Kidney (tissue), 14 donors: ENCODE measurements around the gene GALNT6. TPM values are rescaled to one million over a fixed set of nuclear protein-coding genes. Genes with fewer than 3 reads are reported as not detected.

ENCODE experiments used
- DNase-seq, 5 donors: peaks; one replicate each; pipeline ENCODE4 v3.0.0-alpha.2; 2013 to 2020
- FAIRE-seq: peaks from 2 replicates; lab custom pipeline; 2012; peaks lifted over from hg19 to GRCh38; lab: Jason Lieb, UNC
- H3K27ac ChIP-seq, 2 donors: one replicate each; pipeline ENCODE4 v1.7.0; 2013; ENCODE audit warnings: low read depth in 2 of 2, low read length in 2 of 2, inconsistent platforms in 1 of 2
- H3K27me3 ChIP-seq: one replicate; pipeline ENCODE4 v1.7.1; 2013; ENCODE audit warnings: low read length, inconsistent platforms; ENCODE audit not compliant: control insufficient read depth, insufficient read depth
- H3K36me3 ChIP-seq, 3 donors: one replicate each; pipeline versions ENCODE4 v1.7.0 to v1.7.1; 2013; ENCODE audit warnings: low read length in 3 of 3, control low read depth in 1 of 3, inconsistent platforms in 1 of 3; ENCODE audit not compliant: insufficient read depth in 3 of 3, control insufficient read depth in 2 of 3
- H3K4me1 ChIP-seq, 3 donors: one replicate each; pipeline versions ENCODE4 v1.7.0 to v1.7.1; 2013; ENCODE audit warnings: low read length in 3 of 3, inconsistent platforms in 1 of 3, low read depth in 1 of 3; ENCODE audit not compliant: control insufficient read depth in 2 of 3, insufficient read depth in 2 of 3
- H3K4me3 ChIP-seq, 3 donors: one replicate each; pipeline versions ENCODE4 v1.7.0 to v1.8.1; 2013; ENCODE audit warnings: low read length in 3 of 3, control low read depth in 1 of 3, inconsistent platforms in 1 of 3
- H3K9ac ChIP-seq, 3 donors: one replicate each; pipeline versions ENCODE4 v1.7.0 to v1.7.1; 2013; ENCODE audit warnings: low read length in 3 of 3, control low read depth in 1 of 3, inconsistent platforms in 1 of 3
- H3K9me3 ChIP-seq, 3 donors: one replicate each; pipeline versions ENCODE4 v1.7.0 to v1.7.1; 2013; ENCODE audit warnings: low read length in 3 of 3, control low read depth in 1 of 3, inconsistent platforms in 1 of 3; ENCODE audit not compliant: control insufficient read depth in 2 of 3, insufficient read depth in 1 of 3
- intact Hi-C: fragments of 100-400 bp; cut with DNase I; formaldehyde crosslinking; loops from one replicate; pipeline ENCODE4 v1.11.1; 2022
- polyA plus RNA-seq: library from polyadenylated mRNA; stranded (reverse); fragments of 350-450 nt; fragmentation: Illumina TruSeq; extraction: RNeasy Lipid Tissue Mini Kit (QIAGEN cat#74804); gene quantifications from one replicate; pipeline ENCODE4 v1.2.3, GENCODE V29; 2014; ENCODE audit warnings: low read depth, low replicate concordance; ENCODE audit not compliant: insufficient read depth
- total RNA-seq: library from RNA; stranded (reverse); fragmentation: NEBNext Ultra II Directional; extraction: Animal tissue kit (Norgen Biotek cat#: 25700); gene quantifications from one replicate; pipeline ENCODE4 v1.2.1, GENCODE V29; 2021
- TF ChIP-seq, protein P1 (sequence below): IDR thresholded peaks from 3 replicates; pipeline ENCODE4 v1.5.1; 2012; ENCODE audit warnings: mild to moderate bottlenecking, moderate library complexity, borderline replicate concordance; ENCODE audit not compliant: insufficient read depth; ENCODE audit errors: extremely low read depth
- donor health status: control.
- donor health status: control.
- donor health status: control.
- donor health status: control.
- donor health status: control.
- donor health status: DM: yes; HTN: yes; CAD: no.
- donor health status: Normal renal cell carcinoma (clear cell type).

GALNT6 gene
- total and polyA plus RNA-seq, 2 donors from 2014 or later: 2.1 to 16.8 TPM

DNA sequence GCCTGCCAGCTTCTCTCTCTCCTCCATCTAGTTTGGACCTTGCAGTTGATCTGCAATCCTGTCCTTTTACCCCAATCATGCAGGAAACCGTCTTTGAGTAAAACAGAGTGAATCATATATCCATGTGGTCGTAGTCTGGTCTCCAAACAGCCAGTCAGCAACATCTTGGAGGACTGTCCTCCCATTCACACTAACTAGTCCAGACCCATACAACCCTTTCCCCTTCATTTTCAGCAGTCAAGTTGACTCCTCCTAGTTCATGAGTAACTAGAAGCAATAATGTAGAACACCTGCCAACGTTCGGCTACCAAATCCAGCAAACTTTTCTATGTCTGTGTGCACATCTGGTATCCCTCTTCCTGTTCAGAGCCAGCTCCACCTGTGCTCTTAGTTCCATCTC, 56.4 kb downstream of the GALNT6 start:
- Histone ChIP-seq H3K27me3 (no peaks in the 10 kb centered on the region), H3K27ac (no peak overlapping the region), H3K36me3 (no peaks in the 10 kb centered on the region), H3K4me3 (no peak overlapping the region), H3K9me3 (no peaks in the 10 kb centered on the region), H3K4me1 (no peaks in the 10 kb centered on the region), H3K9ac (no peak overlapping the region)
- FAIRE-seq (no peak), DNase-seq (no peak)
- TF ChIP-seq, protein P1, sequence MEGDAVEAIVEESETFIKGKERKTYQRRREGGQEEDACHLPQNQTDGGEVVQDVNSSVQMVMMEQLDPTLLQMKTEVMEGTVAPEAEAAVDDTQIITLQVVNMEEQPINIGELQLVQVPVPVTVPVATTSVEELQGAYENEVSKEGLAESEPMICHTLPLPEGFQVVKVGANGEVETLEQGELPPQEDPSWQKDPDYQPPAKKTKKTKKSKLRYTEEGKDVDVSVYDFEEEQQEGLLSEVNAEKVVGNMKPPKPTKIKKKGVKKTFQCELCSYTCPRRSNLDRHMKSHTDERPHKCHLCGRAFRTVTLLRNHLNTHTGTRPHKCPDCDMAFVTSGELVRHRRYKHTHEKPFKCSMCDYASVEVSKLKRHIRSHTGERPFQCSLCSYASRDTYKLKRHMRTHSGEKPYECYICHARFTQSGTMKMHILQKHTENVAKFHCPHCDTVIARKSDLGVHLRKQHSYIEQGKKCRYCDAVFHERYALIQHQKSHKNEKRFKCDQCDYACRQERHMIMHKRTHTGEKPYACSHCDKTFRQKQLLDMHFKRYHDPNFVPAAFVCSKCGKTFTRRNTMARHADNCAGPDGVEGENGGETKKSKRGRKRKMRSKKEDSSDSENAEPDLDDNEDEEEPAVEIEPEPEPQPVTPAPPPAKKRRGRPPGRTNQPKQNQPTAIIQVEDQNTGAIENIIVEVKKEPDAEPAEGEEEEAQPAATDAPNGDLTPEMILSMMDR: no peak
- intact Hi-C loops: no loop called here

DNA sequence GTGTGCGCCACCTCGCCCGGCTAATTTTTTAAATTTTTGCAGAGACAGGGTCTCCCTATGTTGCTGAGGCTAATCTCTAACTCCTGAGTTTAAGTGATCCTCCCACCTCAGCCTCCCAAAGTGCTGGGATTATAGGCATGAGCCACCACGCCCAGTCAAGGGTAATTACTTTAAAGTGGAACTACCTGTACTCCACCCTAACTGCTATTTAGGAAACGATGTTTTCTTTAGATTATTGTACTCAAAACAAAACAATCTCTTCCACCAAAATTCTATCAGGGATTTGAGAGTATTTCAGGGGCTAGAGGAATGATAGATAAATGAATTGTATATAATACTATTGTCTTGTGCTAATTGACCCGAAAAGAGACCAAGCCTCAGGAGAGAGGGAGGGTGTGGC, 57.7 kb downstream of the GALNT6 start:
- Histone ChIP-seq H3K4me3 (no peak overlapping the region), H3K36me3 (no peaks in the 10 kb centered on the region), H3K9me3 (no peaks in the 10 kb centered on the region), H3K27ac (no peak overlapping the region), H3K9ac (no peak overlapping the region), H3K4me1 (no peaks in the 10 kb centered on the region), H3K27me3 (no peaks in the 10 kb centered on the region)
- FAIRE-seq: no peak
- DNase-seq: no peak
- intact Hi-C loops: no loop called here
- TF ChIP-seq, protein P1: no peak

DNA sequence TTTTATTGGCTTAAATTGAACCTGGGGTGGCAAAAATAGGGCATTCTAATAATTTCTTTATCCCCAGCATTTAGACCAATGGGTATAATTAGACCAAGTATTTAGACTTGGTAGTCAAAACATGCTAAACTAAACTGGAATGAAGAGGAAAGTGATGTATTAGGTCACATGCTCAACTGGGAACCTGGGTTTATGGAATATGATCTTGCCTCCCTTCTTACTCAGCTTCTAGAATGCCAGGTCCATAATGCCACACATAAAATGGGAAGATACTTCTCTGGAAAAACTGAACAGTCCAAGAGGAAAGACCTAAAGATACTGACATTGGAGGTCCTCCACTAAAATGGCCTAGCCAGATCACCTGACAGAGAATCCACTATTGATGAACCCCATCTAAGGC, 61.0 kb downstream of the GALNT6 start:
- no peaks in the 10 kb centered on the region for H3K27me3 ChIP-seq
- no peak overlapping the region for H3K4me3 ChIP-seq
- no peaks in the 10 kb centered on the region for H3K9me3 ChIP-seq
- FAIRE-seq (no peak), DNase-seq (no peak)
- H3K9ac ChIP-seq: no peak overlapping the region
- intact Hi-C loops: no loop called here
- TF ChIP-seq, protein P1: no peak
- no peak overlapping the region for H3K27ac ChIP-seq
- H3K36me3 ChIP-seq: no peaks in the 10 kb centered on the region
- no peaks in the 10 kb centered on the region for H3K4me1 ChIP-seq

GRCh38 chr12:51329742-51330141, 61.5 kb downstream of the GALNT6 start:
- H3K4me1 ChIP-seq: no peaks in the 10 kb centered on the region
- no peaks in the 10 kb centered on the region for H3K27me3 ChIP-seq
- no peaks in the 10 kb centered on the region for H3K36me3 ChIP-seq
- no peak overlapping the region for H3K4me3 ChIP-seq
- TF ChIP-seq, protein P1: no peak
- no peak overlapping the region for H3K9ac ChIP-seq
- FAIRE-seq: no peak
- no peaks in the 10 kb centered on the region for H3K9me3 ChIP-seq
- no peak overlapping the region for H3K27ac ChIP-seq
- DNase-seq: no peak
- intact Hi-C loops: no loop called here
